SIG-M5 treated with dmso at 0.1 percent for 504 hours (cell line): ENCODE measurements around the gene BAZ2B.
A peak's percentile ranks its signal among the peaks of the same experiment; 100 is the strongest.

Source experiments
- DNase-seq: peaks from one replicate; lab custom pipeline; 2025; ENCODE audit not compliant: unreplicated experiment; lab: John Stamatoyannopoulos, UW

BAZ2B gene

GRCh38 chr2:159471340-159471739 lies 145.0 kb downstream of the BAZ2B start:
- DNase-seq: no peak

GRCh38 chr2:159468257-159468656 lies 148.1 kb downstream of the BAZ2B start:
- peak; percentile 3 for DNase-seq

- DNase-seq: no peak
Measured at GRCh38 chr2:159462961-159463360, 153.4 kb downstream of the BAZ2B start.

GRCh38 chr2:159462201-159462785 lies 154.1 kb downstream of the BAZ2B start:
- no peak for DNase-seq

GRCh38 chr2:159461076-159461475 lies 155.3 kb downstream of the BAZ2B start:
- DNase-seq: no peak

GRCh38 chr2:159460227-159460626 lies 156.1 kb downstream of the BAZ2B start:
- no peak for DNase-seq

- DNase-seq: no peak
Measured at GRCh38 chr2:159459279-159459678, 157.1 kb downstream of the BAZ2B start.

GRCh38 chr2:159457589-159457988 lies 158.8 kb downstream of the BAZ2B start:
- no peak for DNase-seq

GRCh38 chr2:159456500-159457426 lies 159.6 kb downstream of the BAZ2B start:
- DNase-seq: peak; percentile 37

GRCh38 chr2:159455330-159455918 lies 160.9 kb downstream of the BAZ2B start:
- no peak for DNase-seq

- DNase-seq: peak; percentile 2
Measured at GRCh38 chr2:159454185-159454584, 162.2 kb downstream of the BAZ2B start.

GRCh38 chr2:159450180-159450579 lies 166.2 kb downstream of the BAZ2B start:
- DNase-seq: no peak

- DNase-seq: no peak
Measured at GRCh38 chr2:159449504-159450124, 166.7 kb downstream of the BAZ2B start.

- DNase-seq: no peak
Measured at GRCh38 chr2:159446817-159447216, 169.5 kb downstream of the BAZ2B start.

GRCh38 chr2:159446201-159446600 lies 170.1 kb downstream of the BAZ2B start:
- no peak for DNase-seq

GRCh38 chr2:159445307-159445706 lies 171.0 kb downstream of the BAZ2B start:
- no peak for DNase-seq

GRCh38 chr2:159444754-159445153 lies 171.6 kb downstream of the BAZ2B start:
- DNase-seq: no peak

GRCh38 chr2:159442159-159442852 lies 174.0 kb downstream of the BAZ2B start:
- DNase-seq: no peak

- no peak for DNase-seq
Measured at GRCh38 chr2:159441182-159441581, 175.2 kb downstream of the BAZ2B start.

GRCh38 chr2:159439421-159439820 lies 176.9 kb downstream of the BAZ2B start:
- no peak for DNase-seq
